HG03139 (cell line): ENCODE results near the gene MYMK.
A peak's percentile ranks its signal among the peaks of the same experiment; 100 is the strongest.

Experiments used
- ATAC-seq: cut with Tn5 transposase; IDR thresholded peaks from one replicate; pipeline ENCODE4 v1.9.1; 2021; ENCODE audit not compliant: unreplicated experiment

Gene MYMK

GRCh38 chr9:133558191-133559126 is 33.7 kb upstream of the MYMK start:
- ATAC-seq: peak; percentile 37

- no peak for ATAC-seq
Measured at GRCh38 chr9:133557581-133557980, 32.8 kb upstream of the MYMK start.

GRCh38 chr9:133556354-133556753 is 31.6 kb upstream of the MYMK start:
- ATAC-seq: no peak

GRCh38 chr9:133554729-133555128 is 30.0 kb upstream of the MYMK start:
- ATAC-seq: no peak

GRCh38 chr9:133553973-133554713 is 29.4 kb upstream of the MYMK start:
- no peak for ATAC-seq

- no peak for ATAC-seq
Measured at GRCh38 chr9:133553123-133553522, 28.4 kb upstream of the MYMK start.

GRCh38 chr9:133552236-133552635 is 27.5 kb upstream of the MYMK start:
- no peak for ATAC-seq

GRCh38 chr9:133551446-133551845 is 26.7 kb upstream of the MYMK start:
- no peak for ATAC-seq

- no peak for ATAC-seq
Measured at GRCh38 chr9:133547116-133547515, 22.4 kb upstream of the MYMK start.

GRCh38 chr9:133546287-133546680 is 21.5 kb upstream of the MYMK start:
- no peak for ATAC-seq

GRCh38 chr9:133545494-133546286 is 20.9 kb upstream of the MYMK start:
- no peak for ATAC-seq

- no peak for ATAC-seq
Measured at GRCh38 chr9:133543772-133544467, 19.2 kb upstream of the MYMK start.

GRCh38 chr9:133542002-133542401 is 17.2 kb upstream of the MYMK start:
- ATAC-seq: no peak

- ATAC-seq: no peak
Measured at GRCh38 chr9:133540698-133541025, 15.9 kb upstream of the MYMK start.

- no peak for ATAC-seq
Measured at GRCh38 chr9:133539991-133540697, 15.4 kb upstream of the MYMK start.

GRCh38 chr9:133538851-133539833 is 14.4 kb upstream of the MYMK start:
- no peak for ATAC-seq

- no peak for ATAC-seq
Measured at GRCh38 chr9:133538176-133538575, 13.4 kb upstream of the MYMK start.

- ATAC-seq: no peak
Measured at GRCh38 chr9:133537257-133537656, 12.5 kb upstream of the MYMK start.

- ATAC-seq: no peak
Measured at GRCh38 chr9:133536536-133536935, 11.8 kb upstream of the MYMK start.
